Nephron (organoid): Measurements from ENCODE around the gene TCF4.

Source experiments
- H3K27ac Mint-ChIP-seq, 3 experiments: 2 replicates each; pipeline ENCODE4 v1.8.0; 2020; ENCODE audit warnings: mixed read lengths in 3 of 3, mild to moderate bottlenecking in 2 of 3, moderate library complexity in 1 of 3
- H3K27me3 Mint-ChIP-seq: 2 replicates; pipeline ENCODE4 v1.8.0; 2021; ENCODE audit warnings: low read depth, mild to moderate bottlenecking, moderate library complexity, mixed read lengths
- H3K36me3 Mint-ChIP-seq: 2 replicates; pipeline ENCODE4 v1.8.0; 2020; ENCODE audit warnings: low read depth, mixed read lengths
- H3K4me1 Mint-ChIP-seq: 2 replicates; pipeline ENCODE4 v1.8.0; 2020; ENCODE audit warnings: mixed read lengths
- H3K4me3 Mint-ChIP-seq, 3 experiments: 2 replicates each; pipeline ENCODE4 v1.8.0; 2020; ENCODE audit warnings: mild to moderate bottlenecking in 3 of 3, mixed read lengths in 3 of 3, moderate library complexity in 2 of 3
- H3K9me3 Mint-ChIP-seq: 2 replicates; pipeline ENCODE4 v1.8.0; 2020; ENCODE audit warnings: mixed read lengths
- TF ChIP-seq, protein P1 (sequence below), 3 experiments: fragments of 200-600 bp; sonication (generic); IDR thresholded peaks; one replicate each; pipeline ENCODE4 v1.5.0; 2021; ENCODE audit warnings: antibody characterized with exemption in 3 of 3; ENCODE audit not compliant: unreplicated experiment in 3 of 3

Gene TCF4

GRCh38 chr18:55219059-55219458 lies 368.9 kb downstream of the TCF4 start:
- Mint-ChIP-seq H3K27me3 (peaks cover 4% of the 10 kb centered on the region), H3K36me3 (peaks cover 13% of the 10 kb centered on the region), H3K4me1 (peaks cover 23% of the 10 kb centered on the region), H3K27ac (no peak overlapping the region), H3K4me3 (no peak overlapping the region), H3K9me3 (no peaks in the 10 kb centered on the region)
- TF ChIP-seq, protein P1, sequence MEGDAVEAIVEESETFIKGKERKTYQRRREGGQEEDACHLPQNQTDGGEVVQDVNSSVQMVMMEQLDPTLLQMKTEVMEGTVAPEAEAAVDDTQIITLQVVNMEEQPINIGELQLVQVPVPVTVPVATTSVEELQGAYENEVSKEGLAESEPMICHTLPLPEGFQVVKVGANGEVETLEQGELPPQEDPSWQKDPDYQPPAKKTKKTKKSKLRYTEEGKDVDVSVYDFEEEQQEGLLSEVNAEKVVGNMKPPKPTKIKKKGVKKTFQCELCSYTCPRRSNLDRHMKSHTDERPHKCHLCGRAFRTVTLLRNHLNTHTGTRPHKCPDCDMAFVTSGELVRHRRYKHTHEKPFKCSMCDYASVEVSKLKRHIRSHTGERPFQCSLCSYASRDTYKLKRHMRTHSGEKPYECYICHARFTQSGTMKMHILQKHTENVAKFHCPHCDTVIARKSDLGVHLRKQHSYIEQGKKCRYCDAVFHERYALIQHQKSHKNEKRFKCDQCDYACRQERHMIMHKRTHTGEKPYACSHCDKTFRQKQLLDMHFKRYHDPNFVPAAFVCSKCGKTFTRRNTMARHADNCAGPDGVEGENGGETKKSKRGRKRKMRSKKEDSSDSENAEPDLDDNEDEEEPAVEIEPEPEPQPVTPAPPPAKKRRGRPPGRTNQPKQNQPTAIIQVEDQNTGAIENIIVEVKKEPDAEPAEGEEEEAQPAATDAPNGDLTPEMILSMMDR (IDR thresholded peaks at IDR 0.05; ENCODE audit: unreplicated experiment in 3 of 3) = no peak

- no peaks in the 10 kb centered on the region for H3K4me1 Mint-ChIP-seq
- H3K9me3 Mint-ChIP-seq = peaks cover 4% of the 10 kb centered on the region
- H3K27me3 Mint-ChIP-seq = peaks cover 4% of the 10 kb centered on the region
- no peak overlapping the region for H3K4me3 Mint-ChIP-seq
- no peak overlapping the region for H3K27ac Mint-ChIP-seq
- no peaks in the 10 kb centered on the region for H3K36me3 Mint-ChIP-seq
- TF ChIP-seq, protein P1 (IDR thresholded peaks at IDR 0.05; ENCODE audit: unreplicated experiment in 3 of 3) = no peak
These were observed 373.0 kb downstream of the TCF4 start for GRCh38 chr18:55214969-55215368.

DNA sequence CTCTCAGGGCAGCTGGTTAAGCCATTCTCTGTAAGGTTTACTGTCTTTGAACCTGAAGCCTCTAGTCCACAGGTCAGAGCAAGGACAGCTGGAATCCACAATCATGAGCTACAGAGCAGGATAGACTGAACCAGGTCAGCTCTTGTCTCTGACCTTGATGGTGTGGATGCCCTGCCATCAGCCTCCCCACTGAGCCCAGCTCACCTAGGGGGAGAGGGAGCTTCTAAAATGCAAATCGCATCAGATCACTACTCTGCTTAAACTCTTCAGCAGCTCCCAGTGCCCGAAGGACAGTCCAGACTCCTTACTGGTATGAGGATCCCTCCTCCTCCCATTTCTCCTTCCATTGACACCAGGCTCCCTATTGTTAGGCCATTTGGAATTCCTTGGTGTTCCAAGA lies 373.5 kb downstream of the TCF4 start:
- Mint-ChIP-seq H3K27me3 (peaks cover 4% of the 10 kb centered on the region), H3K9me3 (peaks cover 5% of the 10 kb centered on the region), H3K27ac (no peak overlapping the region), H3K4me1 (no peaks in the 10 kb centered on the region), H3K36me3 (no peaks in the 10 kb centered on the region), H3K4me3 (no peak overlapping the region)
- TF ChIP-seq, protein P1 (IDR thresholded peaks at IDR 0.05; ENCODE audit: unreplicated experiment in 3 of 3) = no peak

DNA sequence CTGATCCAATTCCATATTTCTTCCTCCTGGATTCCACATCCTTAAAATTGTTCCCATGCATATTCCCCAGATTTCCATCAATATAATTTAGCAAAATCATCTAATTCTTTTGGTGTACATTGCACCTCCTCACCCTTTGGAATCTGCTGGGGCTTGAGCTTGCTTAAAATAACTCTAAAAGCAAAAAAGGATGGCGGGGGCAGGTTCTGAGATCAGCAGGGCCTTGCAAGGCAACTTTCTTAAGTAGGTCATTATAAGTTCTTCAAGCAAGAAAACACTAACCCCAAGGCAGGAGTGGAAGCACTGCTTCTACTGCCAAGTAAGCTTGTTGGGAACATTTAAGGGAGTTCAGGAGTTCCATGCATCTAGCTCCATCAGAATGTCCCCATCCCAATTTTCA lies 374.4 kb downstream of the TCF4 start:
- peaks cover 4% of the 10 kb centered on the region for H3K27me3 Mint-ChIP-seq
- TF ChIP-seq, protein P1 (IDR thresholded peaks at IDR 0.05; ENCODE audit: unreplicated experiment in 3 of 3) = no peak
- H3K36me3 Mint-ChIP-seq = no peaks in the 10 kb centered on the region
- no peak overlapping the region for H3K4me3 Mint-ChIP-seq
- no peak overlapping the region for H3K27ac Mint-ChIP-seq
- peaks cover 5% of the 10 kb centered on the region for H3K9me3 Mint-ChIP-seq
- H3K4me1 Mint-ChIP-seq = no peaks in the 10 kb centered on the region

GRCh38 chr18:55206927-55207326 lies 381.1 kb downstream of the TCF4 start:
- Mint-ChIP-seq H3K9me3 (peaks cover 15% of the 10 kb centered on the region), H3K27ac (no peak overlapping the region), H3K4me1 (no peaks in the 10 kb centered on the region), H3K27me3 (peaks cover 3% of the 10 kb centered on the region), H3K4me3 (no peak overlapping the region), H3K36me3 (no peaks in the 10 kb centered on the region)
- TF ChIP-seq, protein P1 (IDR thresholded peaks at IDR 0.05; ENCODE audit: unreplicated experiment in 3 of 3) = no peak

- Mint-ChIP-seq H3K4me1 (no peaks in the 10 kb centered on the region), H3K27ac (no peak overlapping the region), H3K4me3 (no peak overlapping the region), H3K27me3 (peaks cover 3% of the 10 kb centered on the region), H3K36me3 (no peaks in the 10 kb centered on the region), H3K9me3 (peaks cover 13% of the 10 kb centered on the region)
- TF ChIP-seq, protein P1 (IDR thresholded peaks at IDR 0.05; ENCODE audit: unreplicated experiment in 3 of 3) = no peak
These were observed 385.6 kb downstream of the TCF4 start for GRCh38 chr18:55202232-55202917.
